HG03565 (cell line): ENCODE data around the gene HAS3.
"Not testable (repeated sequence)": the region's sequence is repeated elsewhere in the genome, so short reads cannot be mapped to it uniquely, and the experiment has no call there.

Experiments
- ATAC-seq: cut with Tn5 transposase; IDR thresholded peaks from one replicate; pipeline ENCODE4 v1.9.1; 2021; ENCODE audit warnings: mild to moderate bottlenecking, moderate library complexity; ENCODE audit not compliant: unreplicated experiment

HAS3 gene

GRCh38 chr16:69141014-69141413 lies 35.6 kb downstream of the HAS3 start:
- no peak for ATAC-seq

GRCh38 chr16:69141936-69142335 lies 36.5 kb downstream of the HAS3 start:
- no peak for ATAC-seq

- no peak for ATAC-seq
These were observed 37.7 kb downstream of the HAS3 start for GRCh38 chr16:69143116-69143515.

DNA sequence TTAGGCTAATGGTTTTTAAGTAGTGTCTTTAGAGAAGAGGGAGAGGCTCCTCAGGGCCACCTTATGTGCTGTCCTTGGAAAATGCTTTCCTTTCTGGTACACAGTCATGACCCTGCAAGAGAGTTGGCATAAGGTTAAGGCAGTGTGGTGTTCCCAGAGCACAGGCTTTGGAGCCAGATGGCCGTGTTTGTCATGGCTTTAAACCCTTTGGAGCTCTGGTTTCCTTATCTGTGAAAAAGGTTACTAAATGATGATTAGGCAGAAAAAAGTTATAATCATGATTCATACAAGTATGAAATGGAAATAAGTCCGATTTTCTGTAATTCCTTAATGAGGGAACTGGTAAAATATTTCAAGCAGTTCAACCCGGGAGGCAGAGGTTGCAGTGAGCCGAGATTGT lies 40.2 kb downstream of the HAS3 start:
- no peak for ATAC-seq

DNA sequence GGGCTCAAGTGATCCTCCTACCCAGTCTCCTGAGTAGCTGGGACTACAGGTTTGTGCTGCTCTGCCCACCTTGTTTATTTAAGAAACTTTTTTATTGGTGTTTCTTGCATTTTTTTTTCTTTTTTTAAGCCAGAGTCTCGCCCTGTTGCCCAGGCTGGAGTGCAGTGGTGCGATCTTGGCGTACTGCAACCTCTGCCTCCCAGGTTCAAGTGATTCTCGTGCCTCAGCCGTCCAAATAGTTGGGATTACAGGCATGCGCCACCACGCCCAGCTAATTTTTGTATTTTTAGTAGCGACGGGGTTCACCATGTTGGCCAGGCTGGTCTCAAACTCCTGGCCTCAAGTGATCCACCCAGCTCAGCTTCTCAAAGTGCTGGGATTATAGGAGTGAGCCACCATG lies 44.2 kb downstream of the HAS3 start:
- ATAC-seq: not testable (repeated sequence)

DNA sequence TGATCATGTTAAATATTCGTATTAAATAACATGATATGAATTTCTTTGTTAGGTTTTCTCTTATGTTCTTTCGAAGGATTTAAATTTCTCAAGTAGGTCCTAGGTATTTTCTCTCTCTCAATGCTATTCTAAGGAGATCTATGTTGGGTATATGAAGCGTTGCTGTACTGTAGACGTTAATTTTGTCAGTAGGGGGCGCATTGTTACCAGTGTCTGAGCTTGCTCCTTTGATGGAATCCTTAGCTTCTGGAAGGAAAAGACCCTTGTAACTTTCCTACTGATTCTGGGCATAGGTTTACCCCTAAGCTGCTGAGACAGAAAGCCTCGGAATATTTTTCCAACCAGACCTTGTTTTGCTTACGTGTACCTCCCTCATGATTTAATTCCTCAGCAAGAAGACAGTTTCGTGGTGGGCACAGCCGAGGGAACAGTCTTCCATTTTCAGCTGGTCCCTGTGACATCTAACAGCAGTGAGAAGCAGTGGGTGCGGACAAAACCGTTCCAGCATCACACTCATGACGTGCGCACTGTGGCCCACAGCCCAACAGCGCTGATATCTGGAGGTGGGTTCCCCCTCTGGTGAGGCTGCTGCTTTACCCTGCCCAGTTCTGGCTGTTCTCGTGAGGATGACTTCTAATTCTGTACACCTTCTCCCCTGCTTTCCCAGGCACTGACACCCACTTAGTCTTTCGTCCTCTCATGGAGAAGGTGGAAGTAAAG lies 44.9 kb downstream of the HAS3 start:
- ATAC-seq: no peak

DNA sequence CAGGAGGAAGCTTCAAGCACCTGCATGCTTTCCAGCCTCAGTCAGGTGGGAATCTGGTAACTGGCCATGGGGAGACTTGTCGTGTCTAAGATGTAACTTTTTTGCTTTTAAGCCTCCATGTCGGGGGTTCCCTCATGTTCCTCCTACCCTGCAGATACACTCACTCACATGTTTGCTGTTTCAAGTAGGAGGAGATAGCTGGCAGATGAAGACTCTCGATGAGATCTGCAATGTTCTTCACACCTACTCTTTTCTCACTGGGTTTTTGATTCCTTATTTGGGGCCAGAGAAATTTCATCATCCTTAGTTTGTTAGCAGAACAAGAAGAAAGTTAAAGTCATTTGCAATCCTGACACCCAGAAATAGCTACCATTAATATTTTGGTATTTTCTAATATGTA lies 51.7 kb downstream of the HAS3 start:
- no peak for ATAC-seq

- no peak for ATAC-seq
These were observed 54.7 kb downstream of the HAS3 start for GRCh38 chr16:69160192-69160591.

DNA sequence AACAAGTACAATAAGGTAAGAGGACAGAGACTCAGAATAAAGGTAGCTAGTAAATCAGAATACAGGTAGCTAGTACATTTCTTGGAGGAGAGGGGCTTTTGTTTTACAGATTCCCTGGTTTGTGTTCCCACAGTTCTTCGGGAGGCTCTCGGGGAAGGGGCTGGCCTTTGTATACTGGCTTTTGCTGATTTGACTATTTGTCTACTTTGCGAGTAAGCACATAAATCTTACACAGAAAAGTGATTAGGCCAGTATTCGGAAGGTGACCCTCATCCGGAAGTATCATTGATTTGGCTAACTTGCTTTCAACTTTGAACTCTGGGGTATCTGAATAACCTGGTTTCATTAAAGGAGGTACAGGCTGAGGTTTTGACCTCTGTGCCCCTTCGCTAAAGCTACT lies 60.1 kb downstream of the HAS3 start:
- no peak for ATAC-seq

GRCh38 chr16:69166221-69166833 lies 60.9 kb downstream of the HAS3 start:
- ATAC-seq: no peak

GRCh38 chr16:69166946-69167930 lies 61.8 kb downstream of the HAS3 start:
- ATAC-seq: no peak
